ENCODE measurements around the gene MMAB.

DNA sequence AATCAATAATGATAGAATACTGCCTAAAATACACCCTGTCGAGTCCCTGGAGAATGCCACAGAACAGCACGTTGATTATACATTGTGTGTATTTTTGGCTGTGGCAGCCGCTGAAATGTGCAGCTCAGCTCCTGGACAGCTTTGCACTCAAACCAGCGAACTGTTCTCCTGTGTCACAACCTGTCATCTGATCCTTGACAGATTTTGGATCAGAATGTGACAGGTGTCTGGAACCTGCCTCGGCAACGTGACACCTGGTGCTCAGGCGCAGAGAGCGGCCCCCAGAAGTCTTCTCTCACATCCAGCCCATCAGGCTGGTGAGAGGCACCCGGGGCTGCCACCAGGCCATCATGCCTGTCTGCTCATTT is 19.6 kb upstream of the MMAB start:
- TF ChIP-seq, protein P1, sequence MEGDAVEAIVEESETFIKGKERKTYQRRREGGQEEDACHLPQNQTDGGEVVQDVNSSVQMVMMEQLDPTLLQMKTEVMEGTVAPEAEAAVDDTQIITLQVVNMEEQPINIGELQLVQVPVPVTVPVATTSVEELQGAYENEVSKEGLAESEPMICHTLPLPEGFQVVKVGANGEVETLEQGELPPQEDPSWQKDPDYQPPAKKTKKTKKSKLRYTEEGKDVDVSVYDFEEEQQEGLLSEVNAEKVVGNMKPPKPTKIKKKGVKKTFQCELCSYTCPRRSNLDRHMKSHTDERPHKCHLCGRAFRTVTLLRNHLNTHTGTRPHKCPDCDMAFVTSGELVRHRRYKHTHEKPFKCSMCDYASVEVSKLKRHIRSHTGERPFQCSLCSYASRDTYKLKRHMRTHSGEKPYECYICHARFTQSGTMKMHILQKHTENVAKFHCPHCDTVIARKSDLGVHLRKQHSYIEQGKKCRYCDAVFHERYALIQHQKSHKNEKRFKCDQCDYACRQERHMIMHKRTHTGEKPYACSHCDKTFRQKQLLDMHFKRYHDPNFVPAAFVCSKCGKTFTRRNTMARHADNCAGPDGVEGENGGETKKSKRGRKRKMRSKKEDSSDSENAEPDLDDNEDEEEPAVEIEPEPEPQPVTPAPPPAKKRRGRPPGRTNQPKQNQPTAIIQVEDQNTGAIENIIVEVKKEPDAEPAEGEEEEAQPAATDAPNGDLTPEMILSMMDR (IDR thresholded peaks at IDR 0.05) = no peak
- no peak for TF ChIP-seq POLR2A (IDR thresholded peaks at IDR 0.05)
